ENCODE data around the gene SLC41A3. TPM values are rescaled to one million over a fixed set of nuclear protein-coding genes. Genes with fewer than 3 reads are reported as not detected.

Gene SLC41A3
- total RNA-seq, 1 experiment from 2014 or later, result 41.3 TPM

DNA sequence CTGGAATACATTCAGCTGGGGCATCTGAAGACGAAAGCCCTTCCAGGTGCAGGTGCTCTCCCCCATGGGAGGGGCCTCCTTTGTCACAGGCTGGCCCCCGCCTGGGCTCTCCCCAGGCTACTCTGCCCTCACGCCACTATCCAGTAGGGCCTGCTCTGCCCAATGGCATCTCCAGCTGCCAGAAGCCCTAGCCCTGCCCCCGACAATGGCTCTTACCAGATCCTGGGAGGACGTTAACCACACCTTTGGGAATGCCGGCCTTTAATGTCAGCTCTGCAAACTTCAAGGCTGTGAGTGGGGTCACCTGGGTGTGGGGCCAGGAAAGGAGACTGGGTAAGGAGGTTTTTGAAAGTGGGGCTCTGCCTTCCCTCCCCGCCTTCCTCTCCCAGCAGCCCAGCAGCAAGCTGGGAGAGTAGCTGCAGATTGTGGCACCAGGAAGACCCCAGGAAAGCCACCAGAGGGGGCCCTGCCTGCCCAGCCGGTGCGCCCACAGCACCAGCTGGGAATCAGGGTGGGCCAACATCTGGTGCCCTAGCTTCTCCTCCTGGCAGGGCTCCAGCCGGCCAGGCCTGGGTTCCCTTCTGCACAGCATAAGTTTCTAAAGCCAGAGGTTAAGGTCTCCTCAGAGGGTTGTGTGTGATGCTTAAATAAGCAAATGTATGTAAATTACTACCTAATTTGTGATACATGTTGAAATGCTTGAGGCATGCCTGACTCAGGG lies 40.4 kb upstream of the SLC41A3 start:
- peaks cover 2% of the 10 kb centered on the region; the same call in 1 of the 2 replicates for H3K4me1 ChIP-seq
- peaks cover 3% of the 10 kb centered on the region for H3K4me1 Mint-ChIP-seq (ENCODE audit: low read depth, unreplicated experiment)
- no peaks in the 10 kb centered on the region for H3K36me3 ChIP-seq (ENCODE audit: control insufficient read depth, insufficient read depth, low read length)
- peak in 1 of 2 experiments; percentile 30 for DNase-seq
- peaks cover 1% of the 10 kb centered on the region for H3K9me3 Mint-ChIP-seq (ENCODE audit: unreplicated experiment)
- H3K9me3 ChIP-seq, result no peaks in the 10 kb centered on the region
- intact Hi-C loops (cut with micrococcal nuclease; ENCODE audit: unreplicated experiment), result no loop called here
- ChIA-PET POLR2A (no interaction called here), CTCF (no interaction called here)
- no peak overlapping the region for H3K4me3 ChIP-seq (ENCODE audit: low read depth, low read length)
- no peak overlapping the region for H3K27ac Mint-ChIP-seq (ENCODE audit: unreplicated experiment)
- BruUV-seq (replicated peaks), result no TSS peak
- no peak overlapping the region for H3K4me3 Mint-ChIP-seq (ENCODE audit: unreplicated experiment)
- H3K27me3 Mint-ChIP-seq (ENCODE audit: insufficient read depth, unreplicated experiment), result peaks cover 8% of the 10 kb centered on the region
- no peaks in the 10 kb centered on the region for H3K27me3 ChIP-seq (replicated peaks; ENCODE audit: control insufficient read depth, insufficient read depth, low read length)
- H3K36me3 Mint-ChIP-seq (ENCODE audit: insufficient read depth, unreplicated experiment), result no peaks in the 10 kb centered on the region
- TF ChIP-seq CTCF (IDR thresholded peaks at IDR 0.05; ENCODE audit: insufficient read depth in 1 of 2, low read depth in 1 of 2, low read length in 1 of 2, severe bottlenecking in 1 of 2, unreplicated experiment in 1 of 2), result no peak

- H3K4me3 ChIP-seq (ENCODE audit: low read depth, low read length), result no peak overlapping the region
- Mint-ChIP-seq H3K27me3 (ENCODE audit: insufficient read depth, unreplicated experiment) (peaks cover 12% of the 10 kb centered on the region), H3K4me3 (ENCODE audit: unreplicated experiment) (no peak overlapping the region), H3K9me3 (ENCODE audit: unreplicated experiment) (peaks cover 9% of the 10 kb centered on the region), H3K36me3 (ENCODE audit: insufficient read depth, unreplicated experiment) (no peaks in the 10 kb centered on the region), H3K27ac (ENCODE audit: unreplicated experiment) (no peak overlapping the region), H3K4me1 (ENCODE audit: low read depth, unreplicated experiment) (peaks cover 10% of the 10 kb centered on the region)
- H3K4me1 ChIP-seq, result peaks cover 4% of the 10 kb centered on the region; the same call in 1 of the 2 replicates
- no peaks in the 10 kb centered on the region for H3K9me3 ChIP-seq
- CTCF ChIA-PET, result no interaction called here
- H3K27me3 ChIP-seq (replicated peaks; ENCODE audit: control insufficient read depth, insufficient read depth, low read length), result no peaks in the 10 kb centered on the region
- no peaks in the 10 kb centered on the region for H3K36me3 ChIP-seq (ENCODE audit: control insufficient read depth, insufficient read depth, low read length)
- POLR2A ChIA-PET, result no interaction called here
- DNase-seq, result no peak
- no TSS peak for BruUV-seq (replicated peaks)
- intact Hi-C loops (cut with micrococcal nuclease; ENCODE audit: unreplicated experiment), result no loop called here
- TF ChIP-seq CTCF (IDR thresholded peaks at IDR 0.05; ENCODE audit: insufficient read depth in 1 of 2, low read depth in 1 of 2, low read length in 1 of 2, severe bottlenecking in 1 of 2, unreplicated experiment in 1 of 2), result no peak
These were observed 37.7 kb upstream of the SLC41A3 start for GRCh38 chr3:126121632-126122031.

GRCh38 chr3:126121074-126121473 lies 37.1 kb upstream of the SLC41A3 start:
- Histone ChIP-seq H3K4me3 (ENCODE audit: low read depth, low read length) (no peak overlapping the region), H3K36me3 (ENCODE audit: control insufficient read depth, insufficient read depth, low read length) (no peaks in the 10 kb centered on the region), H3K4me1 (peaks cover 4% of the 10 kb centered on the region; the same call in 1 of the 2 replicates), H3K27me3 (replicated peaks; ENCODE audit: control insufficient read depth, insufficient read depth, low read length) (no peaks in the 10 kb centered on the region), H3K9me3 (no peaks in the 10 kb centered on the region)
- peaks cover 9% of the 10 kb centered on the region for H3K9me3 Mint-ChIP-seq (ENCODE audit: unreplicated experiment)
- intact Hi-C loops (cut with micrococcal nuclease; ENCODE audit: unreplicated experiment), result no loop called here
- peaks cover 12% of the 10 kb centered on the region for H3K27me3 Mint-ChIP-seq (ENCODE audit: insufficient read depth, unreplicated experiment)
- ChIA-PET POLR2A (no interaction called here), CTCF (no interaction called here)
- no peak overlapping the region for H3K4me3 Mint-ChIP-seq (ENCODE audit: unreplicated experiment)
- H3K27ac Mint-ChIP-seq (ENCODE audit: unreplicated experiment), result no peak overlapping the region
- H3K36me3 Mint-ChIP-seq (ENCODE audit: insufficient read depth, unreplicated experiment), result no peaks in the 10 kb centered on the region
- H3K4me1 Mint-ChIP-seq (ENCODE audit: low read depth, unreplicated experiment), result peaks cover 10% of the 10 kb centered on the region
- no TSS peak for BruUV-seq (replicated peaks)
- no peak for DNase-seq
- TF ChIP-seq CTCF (IDR thresholded peaks at IDR 0.05; ENCODE audit: insufficient read depth in 1 of 2, low read depth in 1 of 2, low read length in 1 of 2, severe bottlenecking in 1 of 2, unreplicated experiment in 1 of 2), result no peak
